K562 (cell line): Measurements from ENCODE around the gene TRIM33. TPM values are rescaled to one million over a fixed set of nuclear protein-coding genes. Genes with fewer than 3 reads are reported as not detected.
A peak's percentile ranks its signal among the peaks of the same experiment; 100 is the strongest.

ENCODE experiments used
- BHLHE40 ChIP-seq: IDR thresholded peaks from 2 replicates; pipeline ENCODE4 v1.6.1; 2011; ENCODE audit warnings: low read length, improper control_type of control experiment
- CBX1 ChIP-seq: sonication (generic); IDR thresholded peaks from 2 replicates; pipeline ENCODE4 v1.6.1; 2016; ENCODE audit warnings: antibody characterized with exemption, low read depth, mild to moderate bottlenecking
- CBX8 ChIP-seq: fragments of 200-600 bp; sonication (generic); IDR thresholded peaks from 2 replicates; pipeline ENCODE4 v1.6.1; 2012; ENCODE audit warnings: borderline replicate concordance, mixed run types, low read depth, mild to moderate bottlenecking, moderate library complexity, mixed read lengths, low read length, control low read depth, inconsistent platforms; ENCODE audit not compliant: poor library complexity, severe bottlenecking; ENCODE audit errors: extremely low read depth
- EHMT2 ChIP-seq: fragments of 450-650 bp; IDR thresholded peaks from 2 replicates; pipeline ENCODE4 v1.6.1; 2018; ENCODE audit warnings: antibody characterized with exemption
- FOS ChIP-seq: IDR thresholded peaks from 3 replicates; pipeline ENCODE4 v1.6.1; 2011; ENCODE audit not compliant: insufficient read length; ENCODE audit errors: extremely low read depth
- NCOA1 ChIP-seq: fragments of 450-650 bp; IDR thresholded peaks from 2 replicates; pipeline ENCODE4 v1.6.1; 2016; ENCODE audit warnings: low read depth
- NRF1 ChIP-seq, 2 experiments: fragments of 450-650 bp; IDR thresholded peaks in 1 of 2; conservative IDR thresholded peaks in 1 of 2; 2 replicates each; pipeline ENCODE4 v1.6.1; 2014; ENCODE audit warnings: mild to moderate bottlenecking in 2 of 2
- POLR2A ChIP-seq: fragments of 450-650 bp; conservative IDR thresholded peaks from 2 replicates; pipeline ENCODE4 v1.6.1; 2016
- POLR2G ChIP-seq: fragments of 200-400 bp; formaldehyde crosslinking; IDR thresholded peaks from 2 replicates; pipeline ENCODE4 v1.6.1; 2017; ENCODE audit warnings: low read depth, mild to moderate bottlenecking, antibody characterized with exemption, low read length, moderate library complexity
- TEAD2 ChIP-seq: fragments of 450-650 bp; IDR thresholded peaks from 2 replicates; pipeline ENCODE4 v1.6.1; 2016; ENCODE audit warnings: missing genetic modification characterization, control low read depth, missing compliant biosample characterization
- ZFP30 ChIP-seq: fragments of 250-450 bp; sonication (Bioruptor Pico); IDR thresholded peaks from 2 replicates; pipeline ENCODE4 v1.8.0; 2022; ENCODE audit warnings: moderate library complexity, mild to moderate bottlenecking, inconsistent platforms, borderline replicate concordance
- ZFX ChIP-seq: sonication (generic); formaldehyde crosslinking; IDR thresholded peaks from 2 replicates; pipeline ENCODE4 v1.8.0; 2022; ENCODE audit warnings: mild to moderate bottlenecking, missing genetic modification reagents, moderate library complexity
- ZNF274 ChIP-seq: IDR thresholded peaks from 2 replicates; pipeline ENCODE4 v1.6.1; 2011; ENCODE audit warnings: low read depth, mild to moderate bottlenecking, low read length, moderate library complexity, borderline replicate concordance
- ZNF551 ChIP-seq: fragments of 250-450 bp; sonication (Bioruptor Pico); IDR thresholded peaks from 2 replicates; pipeline ENCODE4 v1.5.0; 2021; ENCODE audit warnings: mild to moderate bottlenecking, moderate library complexity
- ZZZ3 ChIP-seq: fragments of 450-650 bp; IDR thresholded peaks from 2 replicates; pipeline ENCODE4 v1.6.1; 2016; ENCODE audit warnings: antibody characterized with exemption, mild to moderate bottlenecking, moderate library complexity
- polyA plus RNA-seq, 8 experiments: library from polyadenylated mRNA; depleted of rRNA in 4 of 8; stranded (reverse) in 5 of 8; unstranded in 3 of 8; fragments of >200 nt; fragmentation: Nextera tagmentation in 2 of 8; fragmentation: Illumina TruSeq in 1 of 8; extraction: Ambion mirVana in 2 of 8; extraction: Trizol in 1 of 8; gene quantifications; 2 replicates each; pipeline versions ENCODE4 v1.2.1 to v1.2.3, GENCODE V29; 2011 to 2014; ENCODE audit warnings: inconsistent platforms in 1 of 8, missing spikeins in 1 of 8
- total RNA-seq, 7 experiments: library from RNA; depleted of rRNA in 6 of 7; stranded (reverse); fragments of >200 nt in 6 of 7; fragmentation: Illumina TruSeq in 2 of 7; extraction: Trizol in 2 of 7; gene quantifications; 2 replicates each; pipeline versions ENCODE4 v1.2.1 to v1.2.3, GENCODE V29; 2011 to 2021; ENCODE audit warnings: low replicate concordance in 1 of 7
- TF ChIP-seq, protein P1 (sequence below), 2 experiments: fragments of 450-650 bp; conservative IDR thresholded peaks; 2 replicates each; pipeline ENCODE4 v1.6.1; 2017; ENCODE audit warnings: mild to moderate bottlenecking in 2 of 2, moderate library complexity in 2 of 2
- TF ChIP-seq, protein P2 (sequence below): fragments of 250-450 bp; sonication (Bioruptor Pico); IDR thresholded peaks from 2 replicates; pipeline ENCODE4 v1.8.0; 2022; ENCODE audit warnings: moderate library complexity, mild to moderate bottlenecking, inconsistent platforms

Gene TRIM33
- total and polyA plus RNA-seq, 9 of the 15 experiments (the other 6 are each of a cell fraction or from before 2014, with no cell fraction given): 9.3 to 58.4 (median 40.2) TPM

DNA sequence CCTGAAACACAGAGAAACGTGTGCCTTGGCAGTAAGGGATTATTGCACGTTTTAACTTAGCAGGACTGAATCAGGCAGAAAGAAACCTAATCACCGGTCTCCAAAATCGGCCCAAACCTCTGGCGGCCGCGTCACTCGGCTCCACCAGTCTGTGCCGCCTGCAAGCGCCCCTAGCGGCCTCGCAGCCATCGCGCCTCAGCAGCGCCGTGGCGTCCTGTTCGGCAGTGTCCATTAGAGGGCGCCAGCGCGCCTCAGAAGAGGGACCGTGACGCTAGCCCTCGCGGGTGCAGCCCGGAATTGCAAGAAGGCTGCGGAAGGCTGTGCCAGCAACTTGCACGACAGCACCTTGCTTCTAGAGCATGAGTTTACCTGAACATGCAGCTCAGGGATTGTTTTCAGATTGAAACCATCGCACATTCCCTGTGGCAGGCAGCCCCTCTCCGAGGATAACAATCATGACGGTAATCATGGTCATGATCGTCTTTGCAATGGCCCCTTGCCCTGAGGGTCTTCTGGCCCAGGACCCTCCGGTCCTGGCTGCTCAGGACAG, 164.4 kb downstream of the TRIM33 start (continued):
- TF ChIP-seq, protein P1, sequence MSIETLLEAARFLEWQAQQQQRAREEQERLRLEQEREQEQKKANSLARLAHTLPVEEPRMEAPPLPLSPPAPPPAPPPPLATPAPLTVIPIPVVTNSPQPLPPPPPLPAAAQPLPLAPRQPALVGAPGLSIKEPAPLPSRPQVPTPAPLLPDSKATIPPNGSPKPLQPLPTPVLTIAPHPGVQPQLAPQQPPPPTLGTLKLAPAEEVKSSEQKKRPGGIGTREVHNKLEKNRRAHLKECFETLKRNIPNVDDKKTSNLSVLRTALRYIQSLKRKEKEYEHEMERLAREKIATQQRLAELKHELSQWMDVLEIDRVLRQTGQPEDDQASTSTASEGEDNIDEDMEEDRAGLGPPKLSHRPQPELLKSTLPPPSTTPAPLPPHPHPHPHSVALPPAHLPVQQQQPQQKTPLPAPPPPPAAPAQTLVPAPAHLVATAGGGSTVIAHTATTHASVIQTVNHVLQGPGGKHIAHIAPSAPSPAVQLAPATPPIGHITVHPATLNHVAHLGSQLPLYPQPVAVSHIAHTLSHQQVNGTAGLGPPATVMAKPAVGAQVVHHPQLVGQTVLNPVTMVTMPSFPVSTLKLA (conservative IDR thresholded peaks at IDR 0.05): peak; percentile 43 to 64; a peak in 3 of 4 replicates
- TF ChIP-seq ZNF274: no peak
- TF ChIP-seq NRF1 (conservative IDR thresholded peaks at IDR 0.05 in 1 of 2, IDR thresholded peaks at IDR 0.05 in 1 of 2): peak; percentile 34 to 40
- TF ChIP-seq ZZZ3: no peak
- TF ChIP-seq ZFP30 (CRISPR knock-in tag): no peak
- TF ChIP-seq CBX1: peak; percentile 96; the same call in 1 of the 2 replicates
- no peak for TF ChIP-seq ZNF551 (CRISPR knock-in tag)
- no peak for TF ChIP-seq NCOA1
- TF ChIP-seq CBX8: no peak
- TF ChIP-seq EHMT2: no peak
- TF ChIP-seq POLR2G: peak; percentile 41
- TF ChIP-seq POLR2A: no peak
- TF ChIP-seq BHLHE40: peak; percentile 55; the same call in 1 of the 2 replicates
- TF ChIP-seq FOS: no peak
- no peak; the same call in 1 of the 2 replicates for TF ChIP-seq ZFX (CRISPR knock-in tag)
- TF ChIP-seq TEAD2: no peak
- TF ChIP-seq, protein P2, sequence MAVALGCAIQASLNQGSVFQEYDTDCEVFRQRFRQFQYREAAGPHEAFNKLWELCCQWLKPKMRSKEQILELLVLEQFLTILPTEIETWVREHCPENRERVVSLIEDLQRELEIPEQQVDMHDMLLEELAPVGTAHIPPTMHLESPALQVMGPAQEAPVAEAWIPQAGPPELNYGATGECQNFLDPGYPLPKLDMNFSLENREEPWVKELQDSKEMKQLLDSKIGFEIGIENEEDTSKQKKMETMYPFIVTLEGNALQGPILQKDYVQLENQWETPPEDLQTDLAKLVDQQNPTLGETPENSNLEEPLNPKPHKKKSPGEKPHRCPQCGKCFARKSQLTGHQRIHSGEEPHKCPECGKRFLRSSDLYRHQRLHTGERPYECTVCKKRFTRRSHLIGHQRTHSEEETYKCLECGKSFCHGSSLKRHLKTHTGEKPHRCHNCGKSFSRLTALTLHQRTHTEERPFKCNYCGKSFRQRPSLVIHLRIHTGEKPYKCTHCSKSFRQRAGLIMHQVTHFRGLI: 0 out of 2 replicates have a peak, but pooled peaks have one; percentile 17
